Erythroblast (primary cell): Measurements from ENCODE around the gene UBR3.

Experiments
- GATA1 ChIP-seq: IDR thresholded peaks from 2 replicates; pipeline ENCODE4 v1.6.1; 2011; ENCODE audit warnings: low read depth, mild to moderate bottlenecking, control low read depth, low read length, moderate library complexity
- POLR2A ChIP-seq: IDR thresholded peaks from 2 replicates; pipeline ENCODE4 v1.6.1; 2011; ENCODE audit warnings: mild to moderate bottlenecking, low read length

- TF ChIP-seq POLR2A (no peak), GATA1 (no peak)
Observed at GRCh38 chr2:170090229-170090628, 263.0 kb downstream of the UBR3 start.
